Jurkat, Clone E6-1 (cell line): ENCODE measurements around the gene WDR49.

ENCODE experiments used
- DNase-seq: peaks from one replicate; pipeline ENCODE4 v3.0.0-alpha.2; 2011; ENCODE audit warnings: low read depth, low spot score
- H3K4me3 ChIP-seq: 2 replicates; pipeline ENCODE4 v1.5.1; 2011; ENCODE audit warnings: mild to moderate bottlenecking, low read length, control low read depth, moderate library complexity

The WDR49 gene

GRCh38 chr3:167445491-167445890 is 208.3 kb downstream of the WDR49 start:
- no peak overlapping the region for H3K4me3 ChIP-seq
- no peak for DNase-seq

DNA sequence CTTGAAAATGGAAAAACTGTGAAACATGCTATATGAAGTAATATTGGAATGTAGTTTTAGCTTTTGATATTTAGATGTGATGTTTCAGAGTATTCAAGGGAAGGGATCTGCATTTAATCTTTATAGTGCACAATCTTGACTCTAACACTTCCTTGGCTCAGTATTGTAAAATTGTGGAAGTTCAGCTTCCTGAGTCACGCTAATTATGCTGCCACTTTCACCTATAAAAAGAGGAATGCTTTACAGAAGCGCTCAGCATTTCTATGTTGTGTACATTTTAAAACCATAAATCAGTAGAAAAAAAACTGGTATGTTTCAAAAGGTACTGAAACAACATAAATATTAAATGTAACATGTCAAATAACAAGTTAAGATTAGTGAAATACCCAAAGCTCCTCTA is 212.5 kb downstream of the WDR49 start:
- H3K4me3 ChIP-seq, result no peak overlapping the region
- DNase-seq, result no peak

GRCh38 chr3:167437428-167438139 is 216.2 kb downstream of the WDR49 start:
- no peak for DNase-seq
- H3K4me3 ChIP-seq, result no peak overlapping the region
